NCI-H1436 treated with DMSO at 0.1 percent for 48 hours (cell line): ENCODE data around the gene GXYLT1.
"Not testable (repeated sequence)": the region's sequence is repeated elsewhere in the genome, so short reads cannot be mapped to it uniquely, and the experiment has no call there.

Experiments used
- DNase-seq: peaks from one replicate; lab custom pipeline; 2025; lab: John Stamatoyannopoulos, UW

Gene GXYLT1

GRCh38 chr12:42094277-42094676 is 50.4 kb downstream of the GXYLT1 start:
- DNase-seq = no peak

GRCh38 chr12:42091769-42092168 is 52.9 kb downstream of the GXYLT1 start:
- DNase-seq = no peak

- DNase-seq = no peak
Measured at GRCh38 chr12:42090899-42091298, 53.8 kb downstream of the GXYLT1 start.

- no peak for DNase-seq
Measured at GRCh38 chr12:42086031-42086430, 58.6 kb downstream of the GXYLT1 start.

- DNase-seq = no peak
Measured at GRCh38 chr12:42085594-42085993, 59.1 kb downstream of the GXYLT1 start.

DNA sequence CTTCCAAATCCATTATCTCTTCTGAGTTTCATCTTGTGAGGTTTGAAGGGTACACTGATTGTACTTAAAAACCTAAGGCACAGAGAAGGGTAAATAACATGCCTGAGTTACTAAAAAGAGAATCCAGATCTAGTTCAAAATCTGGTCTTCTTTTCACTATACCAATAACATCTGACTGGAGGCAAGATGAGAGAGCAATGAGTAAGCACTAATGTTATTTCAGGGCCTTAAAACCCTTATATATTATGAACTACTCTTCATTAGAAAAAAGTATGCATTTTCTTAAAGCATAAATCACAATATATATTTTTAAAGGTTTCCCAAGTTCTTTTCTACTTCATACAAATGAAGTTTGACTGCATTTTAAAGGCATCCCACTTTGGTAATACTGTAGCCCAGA is 60.2 kb downstream of the GXYLT1 start:
- no peak for DNase-seq

GRCh38 chr12:42076976-42077375 is 67.7 kb downstream of the GXYLT1 start:
- no peak for DNase-seq

DNA sequence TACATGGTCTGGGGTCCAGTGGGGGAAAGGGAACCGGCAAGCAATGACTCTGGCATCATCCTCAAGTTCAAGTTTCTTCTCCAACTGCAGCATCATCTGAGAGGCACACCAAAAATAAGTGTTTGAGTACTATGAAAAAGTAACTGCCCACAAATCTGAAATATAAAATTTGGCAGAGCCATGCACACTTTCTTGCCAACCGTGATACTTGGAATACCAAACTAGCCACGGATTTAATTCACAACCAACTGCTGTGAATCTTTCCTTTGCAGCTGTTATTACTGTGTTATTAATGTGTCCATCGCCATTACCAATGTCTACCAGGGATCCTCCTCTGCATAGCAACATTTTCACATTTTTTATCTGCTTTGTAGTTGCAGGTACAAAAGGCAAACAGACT is 74.6 kb downstream of the GXYLT1 start:
- DNase-seq = no peak

DNA sequence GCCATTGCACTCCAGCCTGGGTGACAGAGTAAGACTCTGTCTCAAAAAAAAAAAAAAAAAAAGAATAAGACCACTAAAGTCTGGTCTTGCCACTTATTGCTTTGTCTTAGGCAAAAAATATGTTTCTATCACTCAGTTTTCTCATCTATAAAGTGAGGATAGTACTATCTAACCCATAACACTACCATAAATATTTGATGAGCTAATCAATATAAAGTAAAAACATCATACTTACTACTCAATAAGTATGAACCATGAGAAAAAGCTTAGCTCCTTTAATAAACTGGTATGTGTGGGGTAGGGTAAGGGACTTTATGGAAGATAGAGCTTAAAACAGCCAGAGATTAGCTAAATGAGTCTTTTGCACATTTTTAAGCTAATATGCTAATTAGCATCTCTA is 85.5 kb downstream of the GXYLT1 start:
- no peak for DNase-seq

GRCh38 chr12:42056130-42056529 is 88.5 kb downstream of the GXYLT1 start:
- no peak for DNase-seq

DNA sequence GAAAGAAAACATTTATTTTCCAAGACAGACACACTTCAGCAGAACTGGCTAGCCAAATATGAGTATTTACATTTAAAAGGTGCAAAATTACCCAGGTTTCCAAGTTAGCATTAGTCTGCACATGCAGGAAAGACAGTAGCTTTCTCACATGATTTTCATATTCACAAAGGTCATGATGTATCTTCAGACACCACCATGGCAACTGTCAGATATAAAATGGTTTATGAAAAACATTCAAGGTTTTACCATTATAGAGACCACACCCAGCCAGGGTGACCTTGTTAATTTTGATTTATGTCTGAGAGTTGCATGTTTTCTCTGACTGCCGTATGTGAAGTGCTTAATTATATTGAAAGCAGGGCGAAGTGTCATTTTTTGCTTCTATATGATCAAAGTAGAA is 91.2 kb downstream of the GXYLT1 start:
- no peak for DNase-seq

DNA sequence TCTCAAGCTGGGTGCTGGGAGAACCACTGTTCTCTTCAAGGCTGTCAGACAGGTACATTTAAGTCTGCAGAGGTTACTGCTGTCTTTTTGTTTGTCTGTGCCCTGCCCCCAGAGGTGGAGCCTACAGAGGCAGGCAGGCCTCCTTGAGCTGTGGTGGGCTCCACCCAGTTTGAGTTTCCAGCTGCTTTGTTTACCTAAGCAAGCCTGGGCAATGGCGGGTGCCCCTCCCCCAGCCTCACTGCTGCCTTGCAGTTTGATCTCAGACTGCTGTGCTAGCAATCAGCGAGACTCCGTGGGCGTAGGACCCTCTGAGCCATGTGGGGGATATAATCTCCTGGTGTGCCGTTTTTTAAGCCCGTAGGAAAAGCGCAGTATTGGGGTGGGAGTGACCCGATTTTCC is 95.7 kb downstream of the GXYLT1 start:
- not testable (repeated sequence) for DNase-seq

DNA sequence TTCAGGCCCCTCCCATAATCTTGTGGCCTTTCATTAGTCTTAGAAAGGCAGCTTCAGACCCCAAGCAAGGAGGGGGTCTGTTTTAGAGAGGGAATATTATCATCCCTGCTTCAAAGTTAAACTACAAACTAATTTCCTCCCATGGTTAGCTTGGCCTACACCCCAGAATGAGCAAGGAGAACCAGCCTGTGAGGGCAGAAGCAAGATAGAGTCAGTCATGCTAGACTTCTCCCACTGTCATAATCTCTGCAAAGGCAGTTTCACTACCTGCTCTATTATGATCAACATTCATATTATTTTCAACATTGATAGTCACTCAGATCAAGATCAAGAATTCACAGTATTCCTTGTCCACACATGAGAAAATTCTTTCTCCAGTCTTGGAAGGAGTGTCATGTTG is 105.1 kb downstream of the GXYLT1 start:
- DNase-seq = no peak

DNA sequence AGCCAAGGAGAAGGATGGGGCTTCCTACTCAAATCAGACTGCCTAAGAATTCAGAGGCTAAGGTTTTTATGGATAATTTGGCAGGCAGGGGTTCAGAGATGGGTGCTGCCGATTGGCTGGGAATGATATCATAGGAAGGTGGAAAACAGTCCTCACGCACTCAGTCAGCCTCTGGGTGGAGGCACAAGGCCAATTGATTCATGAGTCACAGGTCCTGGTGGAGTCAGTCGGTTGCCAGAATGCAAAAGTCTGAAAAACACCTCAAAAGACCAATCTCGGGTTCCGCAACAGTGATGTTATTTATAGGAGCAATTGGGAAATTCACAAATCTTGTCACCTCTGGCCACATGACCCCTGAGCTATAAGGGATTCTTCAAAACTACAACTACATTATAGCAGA is 105.5 kb downstream of the GXYLT1 start:
- DNase-seq = no peak

DNA sequence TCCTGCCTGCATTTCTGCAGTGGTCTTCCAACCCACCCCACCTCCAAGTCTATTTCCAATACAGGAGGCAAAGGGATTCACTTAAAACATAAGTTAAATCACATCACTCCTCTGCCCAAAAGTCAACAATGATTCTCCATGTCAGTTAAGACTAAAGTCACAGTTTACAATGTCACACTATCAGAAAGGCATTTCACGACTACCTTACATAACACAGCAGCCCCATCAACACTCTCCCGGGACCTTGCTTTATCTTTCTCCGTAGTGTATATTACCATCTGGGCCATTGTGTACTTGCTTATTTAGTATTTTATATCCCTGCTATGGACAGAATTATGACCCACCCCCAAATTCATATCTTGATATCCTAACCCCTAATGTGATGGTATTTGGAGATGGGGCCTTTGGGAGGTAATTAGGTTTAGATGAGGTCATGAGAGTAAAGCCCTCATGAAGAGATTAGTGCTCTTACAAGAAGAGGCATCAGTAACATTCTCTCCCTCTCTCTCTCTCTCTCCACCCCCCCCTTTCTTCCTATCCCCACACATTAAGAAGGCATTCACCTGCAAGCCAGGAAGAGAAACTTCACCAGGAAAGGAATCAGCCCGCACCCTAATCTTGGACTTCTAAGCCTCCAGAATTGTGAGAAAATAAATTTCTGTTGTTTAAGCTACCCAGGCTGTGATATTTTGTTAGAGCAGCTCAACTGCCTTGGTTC is 112.7 kb downstream of the GXYLT1 start:
- no peak for DNase-seq
